Measurements from ENCODE around the gene PPP1R16B. TPM values are rescaled to one million over a fixed set of nuclear protein-coding genes. Genes with fewer than 3 reads are reported as not detected.
A peak's percentile ranks its signal among the peaks of the same experiment; 100 is the strongest.

The PPP1R16B gene
- 6.4 TPM for total RNA-seq

- peak within 1 kb of the TSS; percentile 51 to 55 for H3K4me3 ChIP-seq
- H3K27ac ChIP-seq = peak within 1 kb of the TSS; percentile 54
- intact Hi-C loops (cut with DNase I) = no loop called here
- no peaks in the 10 kb centered on the region for H3K9me3 ChIP-seq
- no peak for DNase-seq (ENCODE audit: extremely low spot score in 2 of 2)
- peaks cover 34% of the 10 kb centered on the region for H3K4me1 ChIP-seq
- peaks cover 3% of the 10 kb centered on the region for H3K27me3 ChIP-seq
- H3K36me3 ChIP-seq = no peaks in the 10 kb centered on the region
- TF ChIP-seq POLR2AphosphoS5 (IDR thresholded peaks at IDR 0.05; ENCODE audit: insufficient read depth in 1 of 2, low read depth in 1 of 2) (no peak), POLR2A (IDR thresholded peaks at IDR 0.05) (peak in 1 of 2 donors; percentile 9)
Observed at GRCh38 chr20:38805502-38805957, at the start of gene PPP1R16B. Gene PPP1R16B (plus strand): TSS chr20:38805697. CDS start chr20:38835926, 30,229 bp downstream.

- Histone ChIP-seq H3K4me1 (no peaks in the 10 kb centered on the region), H3K36me3 (peaks cover 3 to 82% of the 10 kb centered on the region in 2 donors), H3K27me3 (no peaks in the 10 kb centered on the region), H3K27ac (no peak overlapping the region), H3K9me3 (no peaks in the 10 kb centered on the region), H3K4me3 (no peak overlapping the region)
- TF ChIP-seq POLR2AphosphoS5 (IDR thresholded peaks at IDR 0.05; ENCODE audit: insufficient read depth in 1 of 2, low read depth in 1 of 2) = no peak
- TF ChIP-seq POLR2A (IDR thresholded peaks at IDR 0.05) = no peak
- TF ChIP-seq CTCF (IDR thresholded peaks at IDR 0.05) = no peak
- intact Hi-C loops (cut with DNase I) = no loop called here
- DNase-seq (ENCODE audit: extremely low spot score in 2 of 2) = no peak
Observed at GRCh38 chr20:38757145-38757775, 48.2 kb upstream of the PPP1R16B start.

- Histone ChIP-seq H3K27me3 (no peaks in the 10 kb centered on the region), H3K27ac (no peak overlapping the region), H3K4me1 (no peaks in the 10 kb centered on the region), H3K36me3 (peaks cover 3 to 79% of the 10 kb centered on the region in 2 donors), H3K4me3 (no peak overlapping the region), H3K9me3 (no peaks in the 10 kb centered on the region)
- intact Hi-C loops (cut with DNase I) = no loop called here
- no peak for TF ChIP-seq POLR2A (IDR thresholded peaks at IDR 0.05)
- DNase-seq (ENCODE audit: extremely low spot score in 2 of 2) = no peak
Observed at GRCh38 chr20:38759106-38759505, 46.4 kb upstream of the PPP1R16B start.

GRCh38 chr20:38760978-38761377 lies 44.5 kb upstream of the PPP1R16B start:
- Histone ChIP-seq H3K9me3 (no peaks in the 10 kb centered on the region), H3K4me1 (peaks cover 6% of the 10 kb centered on the region), H3K4me3 (no peak overlapping the region), H3K36me3 (peaks cover 0 to 78% of the 10 kb centered on the region in 2 donors), H3K27me3 (no peaks in the 10 kb centered on the region), H3K27ac (no peak overlapping the region)
- intact Hi-C loops (cut with DNase I) = no loop called here
- DNase-seq (ENCODE audit: extremely low spot score in 2 of 2) = no peak
- TF ChIP-seq POLR2AphosphoS5 (IDR thresholded peaks at IDR 0.05; ENCODE audit: insufficient read depth in 1 of 2, low read depth in 1 of 2) = no peak
- TF ChIP-seq POLR2A (IDR thresholded peaks at IDR 0.05) = no peak
- TF ChIP-seq CTCF (IDR thresholded peaks at IDR 0.05) = no peak

- Histone ChIP-seq H3K36me3 (peaks cover 0 to 76% of the 10 kb centered on the region in 2 donors), H3K27me3 (no peaks in the 10 kb centered on the region), H3K9me3 (no peaks in the 10 kb centered on the region), H3K4me3 (no peak overlapping the region), H3K27ac (no peak overlapping the region), H3K4me1 (peaks cover 6% of the 10 kb centered on the region)
- intact Hi-C loops (cut with DNase I) = no loop called here
- no peak for DNase-seq (ENCODE audit: extremely low spot score in 2 of 2)
- TF ChIP-seq CTCF (IDR thresholded peaks at IDR 0.05) = no peak
- no peak for TF ChIP-seq POLR2AphosphoS5 (IDR thresholded peaks at IDR 0.05; ENCODE audit: insufficient read depth in 1 of 2, low read depth in 1 of 2)
- TF ChIP-seq POLR2A (IDR thresholded peaks at IDR 0.05) = no peak
Observed at GRCh38 chr20:38762174-38762573, 43.3 kb upstream of the PPP1R16B start.

- intact Hi-C loops (cut with DNase I) = no loop called here
- peaks cover 0 to 75% of the 10 kb centered on the region in 2 donors for H3K36me3 ChIP-seq
Observed at GRCh38 chr20:38763616-38764015, 41.9 kb upstream of the PPP1R16B start.

More at GRCh38 chr20:38763616-38764015, 41.9 kb upstream of the PPP1R16B start:
- no peaks in the 10 kb centered on the region for H3K27me3 ChIP-seq
- H3K4me3 ChIP-seq = no peak overlapping the region
- no peaks in the 10 kb centered on the region for H3K9me3 ChIP-seq
- no peak for DNase-seq (ENCODE audit: extremely low spot score in 2 of 2)
- H3K27ac ChIP-seq = no peak overlapping the region
- TF ChIP-seq POLR2A (IDR thresholded peaks at IDR 0.05) (no peak), POLR2AphosphoS5 (IDR thresholded peaks at IDR 0.05; ENCODE audit: insufficient read depth in 1 of 2, low read depth in 1 of 2) (no peak), CTCF (IDR thresholded peaks at IDR 0.05) (no peak)
- H3K4me1 ChIP-seq = peaks cover 6% of the 10 kb centered on the region

Measured in vagina (tissue), 2 donors.